Chondrocyte (in vitro differentiated cells): ENCODE measurements around the gene PRKD3. TPM values are rescaled to one million over a fixed set of nuclear protein-coding genes. Genes with fewer than 3 reads are reported as not detected.

Experiments
- DNase-seq: peaks from one replicate; pipeline ENCODE4 v3.0.0; 2021; ENCODE audit warnings: mixed read lengths, low spot score
- H3K27ac Mint-ChIP-seq: one replicate; pipeline ENCODE4 v1.8.0; 2021; ENCODE audit warnings: mild to moderate bottlenecking, moderate library complexity, mixed read lengths; ENCODE audit not compliant: unreplicated experiment
- H3K27me3 Mint-ChIP-seq: 2 replicates; pipeline ENCODE4 v1.8.0; 2021; ENCODE audit warnings: low read depth, mixed read lengths
- H3K36me3 Mint-ChIP-seq: 2 replicates; pipeline ENCODE4 v1.8.0; 2021; ENCODE audit warnings: low read depth, mixed read lengths
- H3K4me1 Mint-ChIP-seq: 2 replicates; pipeline ENCODE4 v1.8.0; 2021; ENCODE audit warnings: low read depth, mild to moderate bottlenecking, mixed read lengths
- H3K4me3 Mint-ChIP-seq: one replicate; pipeline ENCODE4 v1.8.0; 2021; ENCODE audit warnings: mild to moderate bottlenecking, moderate library complexity, mixed read lengths; ENCODE audit not compliant: unreplicated experiment
- H3K9me3 Mint-ChIP-seq: 2 replicates; pipeline ENCODE4 v1.8.0; 2021; ENCODE audit warnings: low read depth, mixed read lengths
- total RNA-seq: library from RNA; stranded (reverse); gene quantifications from 3 replicates; pipeline ENCODE4 v1.2.1, GENCODE V29; 2021
- TF ChIP-seq, protein P1 (sequence below): fragments of 200-600 bp; sonication (generic); IDR thresholded peaks from 2 replicates; pipeline ENCODE4 v1.5.0; 2021; ENCODE audit warnings: antibody characterized with exemption, mild to moderate bottlenecking, moderate library complexity

Gene PRKD3
- total RNA-seq, 1 donor from 2014 or later = 45.4 TPM

DNA sequence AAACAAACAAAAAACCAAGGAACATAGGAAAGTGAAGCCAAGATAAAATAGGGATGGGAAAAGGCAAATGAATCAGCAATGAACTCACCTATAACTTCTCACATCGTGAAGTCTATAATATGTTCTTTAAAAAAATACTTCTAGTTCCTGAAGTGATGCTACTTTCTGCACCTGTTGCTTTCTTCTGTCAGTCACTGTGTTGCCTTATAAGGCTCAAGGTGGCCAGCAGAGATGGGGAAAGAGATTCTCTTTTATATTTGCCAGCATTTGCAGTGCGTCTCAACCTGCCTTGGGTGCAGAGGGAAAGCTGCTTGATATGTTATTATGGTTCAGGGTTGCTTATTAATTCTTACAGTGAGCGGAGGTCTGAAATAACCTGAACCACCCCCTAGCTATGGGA, 33.8 kb upstream of the PRKD3 start:
- TF ChIP-seq, protein P1, sequence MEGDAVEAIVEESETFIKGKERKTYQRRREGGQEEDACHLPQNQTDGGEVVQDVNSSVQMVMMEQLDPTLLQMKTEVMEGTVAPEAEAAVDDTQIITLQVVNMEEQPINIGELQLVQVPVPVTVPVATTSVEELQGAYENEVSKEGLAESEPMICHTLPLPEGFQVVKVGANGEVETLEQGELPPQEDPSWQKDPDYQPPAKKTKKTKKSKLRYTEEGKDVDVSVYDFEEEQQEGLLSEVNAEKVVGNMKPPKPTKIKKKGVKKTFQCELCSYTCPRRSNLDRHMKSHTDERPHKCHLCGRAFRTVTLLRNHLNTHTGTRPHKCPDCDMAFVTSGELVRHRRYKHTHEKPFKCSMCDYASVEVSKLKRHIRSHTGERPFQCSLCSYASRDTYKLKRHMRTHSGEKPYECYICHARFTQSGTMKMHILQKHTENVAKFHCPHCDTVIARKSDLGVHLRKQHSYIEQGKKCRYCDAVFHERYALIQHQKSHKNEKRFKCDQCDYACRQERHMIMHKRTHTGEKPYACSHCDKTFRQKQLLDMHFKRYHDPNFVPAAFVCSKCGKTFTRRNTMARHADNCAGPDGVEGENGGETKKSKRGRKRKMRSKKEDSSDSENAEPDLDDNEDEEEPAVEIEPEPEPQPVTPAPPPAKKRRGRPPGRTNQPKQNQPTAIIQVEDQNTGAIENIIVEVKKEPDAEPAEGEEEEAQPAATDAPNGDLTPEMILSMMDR = no peak
- H3K36me3 Mint-ChIP-seq = no peaks in the 10 kb centered on the region
- peaks cover 5% of the 10 kb centered on the region for H3K27me3 Mint-ChIP-seq
- no peak overlapping the region for H3K4me3 Mint-ChIP-seq
- no peak overlapping the region for H3K27ac Mint-ChIP-seq
- H3K4me1 Mint-ChIP-seq = peaks cover 11% of the 10 kb centered on the region
- no peak for DNase-seq
- no peaks in the 10 kb centered on the region for H3K9me3 Mint-ChIP-seq

- H3K9me3 Mint-ChIP-seq = no peaks in the 10 kb centered on the region
- no peak overlapping the region for H3K4me3 Mint-ChIP-seq
- TF ChIP-seq, protein P1 = no peak
- peaks cover 11% of the 10 kb centered on the region for H3K4me1 Mint-ChIP-seq
- no peak overlapping the region for H3K27ac Mint-ChIP-seq
- no peak for DNase-seq
- no peaks in the 10 kb centered on the region for H3K36me3 Mint-ChIP-seq
- peaks cover 5% of the 10 kb centered on the region for H3K27me3 Mint-ChIP-seq
Measured at GRCh38 chr2:37357530-37357929, 32.9 kb upstream of the PRKD3 start.

DNA sequence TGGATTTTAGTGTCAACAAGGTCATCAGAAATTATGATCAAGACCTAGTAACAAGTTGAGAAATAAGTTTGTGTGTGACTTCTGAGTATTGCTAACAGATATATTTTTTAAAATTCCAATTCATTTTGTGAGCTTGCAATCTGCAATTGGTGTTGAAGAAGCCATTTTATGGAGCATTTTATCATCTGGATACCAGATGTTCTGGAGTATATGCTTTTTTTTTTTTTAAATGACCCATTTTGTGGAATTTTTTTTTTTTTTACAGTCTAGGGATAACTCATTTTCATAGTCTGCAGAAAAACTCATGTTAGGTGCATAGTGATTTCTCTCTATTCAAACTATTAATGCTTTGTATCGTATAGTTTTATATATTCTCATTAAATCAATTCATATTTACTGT, 32.4 kb upstream of the PRKD3 start:
- TF ChIP-seq, protein P1 = no peak
- Mint-ChIP-seq H3K9me3 (no peaks in the 10 kb centered on the region), H3K4me1 (peaks cover 11% of the 10 kb centered on the region), H3K4me3 (no peak overlapping the region), H3K27ac (no peak overlapping the region), H3K36me3 (no peaks in the 10 kb centered on the region), H3K27me3 (peaks cover 5% of the 10 kb centered on the region)
- no peak for DNase-seq

DNA sequence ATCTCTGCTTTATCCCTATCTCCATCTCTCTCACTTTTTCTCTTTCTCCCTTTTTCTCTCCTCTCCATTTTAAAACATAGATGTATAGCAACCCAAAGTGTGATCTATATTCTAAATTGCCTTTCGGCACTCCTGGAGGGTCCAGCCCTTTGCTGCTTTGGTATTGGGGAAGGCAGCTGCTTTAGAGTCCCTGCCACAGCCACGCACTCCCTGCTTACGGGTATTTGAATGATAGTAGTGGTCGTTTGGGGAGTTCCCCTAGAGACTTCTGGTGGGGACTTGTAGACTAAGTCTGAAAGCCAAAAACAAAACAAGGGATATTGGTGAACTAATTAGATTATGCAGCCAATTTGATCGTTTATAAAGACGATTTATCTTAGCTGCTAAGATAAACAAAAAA, 31.7 kb upstream of the PRKD3 start:
- peaks cover 11% of the 10 kb centered on the region for H3K4me1 Mint-ChIP-seq
- peaks cover 5% of the 10 kb centered on the region for H3K27me3 Mint-ChIP-seq
- no peaks in the 10 kb centered on the region for H3K9me3 Mint-ChIP-seq
- no peak for DNase-seq
- TF ChIP-seq, protein P1 = no peak
- H3K4me3 Mint-ChIP-seq = no peak overlapping the region
- H3K27ac Mint-ChIP-seq = no peak overlapping the region
- H3K36me3 Mint-ChIP-seq = no peaks in the 10 kb centered on the region

DNA sequence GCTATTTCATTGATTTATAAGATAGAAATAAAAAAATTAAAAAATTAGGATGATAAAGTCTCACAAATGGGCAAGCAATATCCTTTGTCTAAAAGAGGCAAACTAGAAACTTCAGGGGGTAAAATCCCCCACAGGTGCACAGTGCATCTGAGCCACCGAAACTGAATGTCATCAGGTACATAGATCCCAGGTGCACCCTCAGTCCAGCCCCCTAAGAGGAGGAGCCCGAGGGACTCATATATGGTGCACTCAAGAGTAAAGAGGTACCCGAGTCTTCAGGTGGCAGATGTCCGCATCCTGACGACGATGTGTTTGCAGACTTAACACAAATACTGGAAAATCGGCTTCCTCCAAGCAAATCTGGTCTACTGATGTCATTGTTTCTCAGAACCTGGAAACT, 31.1 kb upstream of the PRKD3 start:
- H3K4me1 Mint-ChIP-seq = peaks cover 11% of the 10 kb centered on the region
- TF ChIP-seq, protein P1 = no peak
- DNase-seq = no peak
- H3K4me3 Mint-ChIP-seq = no peak overlapping the region
- no peak overlapping the region for H3K27ac Mint-ChIP-seq
- H3K9me3 Mint-ChIP-seq = no peaks in the 10 kb centered on the region
- H3K27me3 Mint-ChIP-seq = peaks cover 5% of the 10 kb centered on the region
- no peaks in the 10 kb centered on the region for H3K36me3 Mint-ChIP-seq
